Memory B cell (primary cell): ENCODE measurements around the gene TARBP1.
A peak's percentile ranks its signal among the peaks of the same experiment; 100 is the strongest.

Experiments
- ATAC-seq: fragments of 150-1000 bp; cut with Tn5 transposase; 2 replicates; pipeline ENCODE4 v1.10.0; 2021; ENCODE audit warnings: low read depth, mild to moderate bottlenecking, moderate library complexity
- DNase-seq, 2 donors: peaks; one replicate each; pipeline ENCODE4 v3.0.0; 2022; ENCODE audit warnings: low spot score in 2 of 2
- H3K27ac Mint-ChIP-seq: one replicate; pipeline ENCODE4 v1.8.0; 2022; ENCODE audit warnings: mild to moderate bottlenecking, moderate library complexity, mixed read lengths
- H3K27me3 Mint-ChIP-seq: one replicate; pipeline ENCODE4 v1.8.0; 2022; ENCODE audit warnings: mixed read lengths
- H3K36me3 Mint-ChIP-seq: one replicate; pipeline ENCODE4 v1.8.0; 2022; ENCODE audit warnings: mild to moderate bottlenecking, mixed read lengths
- H3K4me1 Mint-ChIP-seq: one replicate; pipeline ENCODE4 v1.8.0; 2022; ENCODE audit warnings: mixed read lengths
- H3K4me3 Mint-ChIP-seq: one replicate; pipeline ENCODE4 v1.8.0; 2022; ENCODE audit warnings: mild to moderate bottlenecking, moderate library complexity, mixed read lengths
- H3K9me3 Mint-ChIP-seq: one replicate; pipeline ENCODE4 v1.8.0; 2022; ENCODE audit warnings: mixed read lengths

Gene TARBP1

GRCh38 chr1:234458352-234459017, 20.5 kb downstream of the TARBP1 start:
- no peak overlapping the region for H3K4me3 Mint-ChIP-seq
- H3K27ac Mint-ChIP-seq = no peak overlapping the region
- no peaks in the 10 kb centered on the region for H3K27me3 Mint-ChIP-seq
- ATAC-seq = no peak
- DNase-seq = no peak
- H3K36me3 Mint-ChIP-seq = peaks cover 26% of the 10 kb centered on the region
- no peaks in the 10 kb centered on the region for H3K9me3 Mint-ChIP-seq
- H3K4me1 Mint-ChIP-seq = no peaks in the 10 kb centered on the region

- ATAC-seq (no peak), DNase-seq (no peak)
- H3K36me3 Mint-ChIP-seq = peaks cover 22% of the 10 kb centered on the region
- H3K27me3 Mint-ChIP-seq = no peaks in the 10 kb centered on the region
- no peak overlapping the region for H3K4me3 Mint-ChIP-seq
- H3K27ac Mint-ChIP-seq = no peak overlapping the region
- no peaks in the 10 kb centered on the region for H3K4me1 Mint-ChIP-seq
- H3K9me3 Mint-ChIP-seq = no peaks in the 10 kb centered on the region
Observed at GRCh38 chr1:234454926-234455325, 24.1 kb downstream of the TARBP1 start.

GRCh38 chr1:234452406-234452965, 26.5 kb downstream of the TARBP1 start:
- no peaks in the 10 kb centered on the region for H3K27me3 Mint-ChIP-seq
- no peak overlapping the region for H3K4me3 Mint-ChIP-seq
- ATAC-seq (no peak), DNase-seq (no peak)
- H3K9me3 Mint-ChIP-seq = no peaks in the 10 kb centered on the region
- H3K4me1 Mint-ChIP-seq = no peaks in the 10 kb centered on the region
- no peak overlapping the region for H3K27ac Mint-ChIP-seq
- H3K36me3 Mint-ChIP-seq = peaks cover 32% of the 10 kb centered on the region

GRCh38 chr1:234440348-234440747, 38.6 kb downstream of the TARBP1 start:
- ATAC-seq (no peak), DNase-seq (no peak)
- peaks cover 60% of the 10 kb centered on the region for H3K36me3 Mint-ChIP-seq
- no peaks in the 10 kb centered on the region for H3K4me1 Mint-ChIP-seq
- H3K4me3 Mint-ChIP-seq = no peak overlapping the region
- no peak overlapping the region for H3K27ac Mint-ChIP-seq
- H3K27me3 Mint-ChIP-seq = no peaks in the 10 kb centered on the region
- H3K9me3 Mint-ChIP-seq = peaks cover 6% of the 10 kb centered on the region

- no peaks in the 10 kb centered on the region for H3K27me3 Mint-ChIP-seq
- DNase-seq (no peak), ATAC-seq (no peak)
- no peak overlapping the region for H3K4me3 Mint-ChIP-seq
- no peaks in the 10 kb centered on the region for H3K4me1 Mint-ChIP-seq
- H3K27ac Mint-ChIP-seq = no peak overlapping the region
- peaks cover 55% of the 10 kb centered on the region for H3K36me3 Mint-ChIP-seq
- peaks cover 6% of the 10 kb centered on the region for H3K9me3 Mint-ChIP-seq
Observed at GRCh38 chr1:234438579-234438978, 40.4 kb downstream of the TARBP1 start.

GRCh38 chr1:234437423-234438171, 41.4 kb downstream of the TARBP1 start:
- H3K27me3 Mint-ChIP-seq = no peaks in the 10 kb centered on the region
- ATAC-seq (no peak), DNase-seq (no peak)
- no peak overlapping the region for H3K27ac Mint-ChIP-seq
- H3K4me1 Mint-ChIP-seq = peaks cover under 1% of the 10 kb centered on the region
- H3K4me3 Mint-ChIP-seq = no peak overlapping the region
- H3K36me3 Mint-ChIP-seq = peaks cover 52% of the 10 kb centered on the region
- peaks cover 6% of the 10 kb centered on the region for H3K9me3 Mint-ChIP-seq

GRCh38 chr1:234435620-234436019, 43.4 kb downstream of the TARBP1 start:
- Mint-ChIP-seq H3K36me3 (peaks cover 43% of the 10 kb centered on the region), H3K27me3 (no peaks in the 10 kb centered on the region), H3K4me3 (no peak overlapping the region), H3K9me3 (peaks cover 6% of the 10 kb centered on the region), H3K4me1 (peaks cover 3% of the 10 kb centered on the region), H3K27ac (no peak overlapping the region)
- ATAC-seq = no peak
- DNase-seq = no peak

- H3K4me1 Mint-ChIP-seq = peaks cover 3% of the 10 kb centered on the region
- H3K27ac Mint-ChIP-seq = no peak overlapping the region
- DNase-seq (no peak), ATAC-seq (no peak)
- H3K9me3 Mint-ChIP-seq = peaks cover 1% of the 10 kb centered on the region
- H3K36me3 Mint-ChIP-seq = peaks cover 39% of the 10 kb centered on the region
- H3K4me3 Mint-ChIP-seq = no peak overlapping the region
- H3K27me3 Mint-ChIP-seq = no peaks in the 10 kb centered on the region
Observed at GRCh38 chr1:234434706-234435105, 44.3 kb downstream of the TARBP1 start.

GRCh38 chr1:234433563-234434285, 45.3 kb downstream of the TARBP1 start:
- H3K36me3 Mint-ChIP-seq = peaks cover 40% of the 10 kb centered on the region
- ATAC-seq (no peak), DNase-seq (no peak)
- H3K4me1 Mint-ChIP-seq = peaks cover 3% of the 10 kb centered on the region
- H3K27me3 Mint-ChIP-seq = no peaks in the 10 kb centered on the region
- H3K4me3 Mint-ChIP-seq = no peak overlapping the region
- H3K9me3 Mint-ChIP-seq = no peaks in the 10 kb centered on the region
- no peak overlapping the region for H3K27ac Mint-ChIP-seq

GRCh38 chr1:234431255-234431654, 47.7 kb downstream of the TARBP1 start:
- Mint-ChIP-seq H3K4me3 (no peak overlapping the region), H3K36me3 (peaks cover 39% of the 10 kb centered on the region), H3K27ac (no peak overlapping the region), H3K9me3 (no peaks in the 10 kb centered on the region), H3K4me1 (peaks cover 3% of the 10 kb centered on the region), H3K27me3 (no peaks in the 10 kb centered on the region)
- DNase-seq (no peak), ATAC-seq (no peak)

- no peak overlapping the region for H3K4me3 Mint-ChIP-seq
- H3K27ac Mint-ChIP-seq = no peak overlapping the region
- DNase-seq = no peak
- H3K27me3 Mint-ChIP-seq = no peaks in the 10 kb centered on the region
- ATAC-seq = no peak
- H3K36me3 Mint-ChIP-seq = peaks cover 41% of the 10 kb centered on the region
- no peaks in the 10 kb centered on the region for H3K9me3 Mint-ChIP-seq
- H3K4me1 Mint-ChIP-seq = peaks cover 3% of the 10 kb centered on the region
Observed at GRCh38 chr1:234430691-234431090, 48.3 kb downstream of the TARBP1 start.

GRCh38 chr1:234429434-234429806, 49.6 kb downstream of the TARBP1 start:
- DNase-seq (no peak), ATAC-seq (no peak)
- Mint-ChIP-seq H3K4me1 (peaks cover 3% of the 10 kb centered on the region), H3K36me3 (peaks cover 32% of the 10 kb centered on the region), H3K27ac (no peak overlapping the region), H3K9me3 (no peaks in the 10 kb centered on the region), H3K4me3 (no peak overlapping the region), H3K27me3 (no peaks in the 10 kb centered on the region)

GRCh38 chr1:234427950-234428646, 50.9 kb downstream of the TARBP1 start:
- Mint-ChIP-seq H3K4me3 (no peak overlapping the region), H3K27ac (no peak overlapping the region), H3K27me3 (no peaks in the 10 kb centered on the region), H3K4me1 (peaks cover 3% of the 10 kb centered on the region), H3K36me3 (peaks cover 34% of the 10 kb centered on the region), H3K9me3 (no peaks in the 10 kb centered on the region)
- ATAC-seq (no peak), DNase-seq (no peak)

GRCh38 chr1:234413990-234414389, 65.0 kb downstream of the TARBP1 start:
- H3K27ac Mint-ChIP-seq = peak overlapping the region; percentile 28
- H3K36me3 Mint-ChIP-seq = peaks cover 39% of the 10 kb centered on the region
- H3K4me3 Mint-ChIP-seq = no peak overlapping the region
- ATAC-seq = no peak
- no peak for DNase-seq
- H3K9me3 Mint-ChIP-seq = no peaks in the 10 kb centered on the region
- no peaks in the 10 kb centered on the region for H3K27me3 Mint-ChIP-seq
- no peaks in the 10 kb centered on the region for H3K4me1 Mint-ChIP-seq
